GM19239 (cell line): ENCODE measurements around the gene VPS35.

Source experiments
- DNase-seq: peaks from one replicate; pipeline ENCODE4 v3.0.0; 2011; ENCODE audit warnings: low spot score; ENCODE audit not compliant: insufficient read length
- FAIRE-seq: peaks from 2 replicates; lab custom pipeline; 2011; peaks lifted over from hg19 to GRCh38; lab: Jason Lieb, UNC

Gene VPS35

GRCh38 chr16:46714797-46715591 is 26.0 kb upstream of the VPS35 start:
- FAIRE-seq = no peak
- DNase-seq = no peak

GRCh38 chr16:46713634-46714033 is 24.7 kb upstream of the VPS35 start:
- peak; percentile 35 for FAIRE-seq

GRCh38 chr16:46712911-46713310 is 23.9 kb upstream of the VPS35 start:
- DNase-seq = no peak
- FAIRE-seq = no peak

More at GRCh38 chr16:46713634-46714033, 24.7 kb upstream of the VPS35 start:
- no peak for DNase-seq

GRCh38 chr16:46711106-46712058 is 22.4 kb upstream of the VPS35 start:
- no peak for DNase-seq
- FAIRE-seq = no peak

GRCh38 chr16:46709469-46710005 is 20.6 kb upstream of the VPS35 start:
- FAIRE-seq (no peak), DNase-seq (no peak)

- no peak for FAIRE-seq
- DNase-seq = no peak
These were observed 17.7 kb upstream of the VPS35 start for GRCh38 chr16:46706642-46707041.

GRCh38 chr16:46702030-46702429 is 13.1 kb upstream of the VPS35 start:
- DNase-seq (no peak), FAIRE-seq (no peak)

- no peak for DNase-seq
- FAIRE-seq = no peak
These were observed 12.6 kb upstream of the VPS35 start for GRCh38 chr16:46701615-46702014.

GRCh38 chr16:46700048-46700447 is 11.1 kb upstream of the VPS35 start:
- DNase-seq (no peak), FAIRE-seq (no peak)

- DNase-seq (no peak), FAIRE-seq (no peak)
These were observed 8.0 kb upstream of the VPS35 start for GRCh38 chr16:46696957-46697356.

GRCh38 chr16:46695937-46696336 is 7.0 kb upstream of the VPS35 start:
- DNase-seq (no peak), FAIRE-seq (no peak)

- FAIRE-seq = no peak
These were observed 4.6 kb upstream of the VPS35 start for GRCh38 chr16:46693598-46693997.

GRCh38 chr16:46691726-46692125 is 2.7 kb upstream of the VPS35 start:
- FAIRE-seq (peak; percentile 47), DNase-seq (no peak)

More at GRCh38 chr16:46693598-46693997, 4.6 kb upstream of the VPS35 start:
- no peak for DNase-seq

- no peak for FAIRE-seq
- no peak for DNase-seq
These were observed 1.6 kb upstream of the VPS35 start for GRCh38 chr16:46690281-46691178.

- peak; percentile 79 for DNase-seq
- peak; percentile 70 for FAIRE-seq
These were observed 645 bp upstream of the VPS35 start, which contains the start of gene ORC6 for GRCh38 chr16:46689365-46690280. Gene ORC6 (plus strand): TSS chr16:46689659. CDS start chr16:46689706, 47 bp downstream.

- FAIRE-seq = peak; percentile 68
- no peak for DNase-seq
These were observed 801 bp downstream of the VPS35 start for GRCh38 chr16:46688101-46688653.

GRCh38 chr16:46687486-46687885 is 1.5 kb downstream of the VPS35 start:
- FAIRE-seq = no peak
- DNase-seq = no peak

- FAIRE-seq (no peak), DNase-seq (no peak)
These were observed 2.0 kb downstream of the VPS35 start for GRCh38 chr16:46686815-46687473.
